K562 (cell line): ENCODE data around the gene RSBN1L. TPM values are rescaled to one million over a fixed set of nuclear protein-coding genes. Genes with fewer than 3 reads are reported as not detected.

Source experiments
- ATF3 ChIP-seq, 2 experiments: fragments of 450-650 bp in 1 of 2; sonication (generic) in 1 of 2; formaldehyde crosslinking in 1 of 2; IDR thresholded peaks in 1 of 2; conservative IDR thresholded peaks in 1 of 2; 2 replicates each; pipeline versions ENCODE4 v1.6.1 to v1.8.1; 2016 to 2023; ENCODE audit warnings: mild to moderate bottlenecking in 2 of 2, moderate library complexity in 2 of 2, inconsistent platforms in 1 of 2, missing genetic modification reagents in 1 of 2
- BHLHE40 ChIP-seq: IDR thresholded peaks from 2 replicates; pipeline ENCODE4 v1.6.1; 2011; ENCODE audit warnings: low read length, improper control_type of control experiment
- CTCF ChIP-seq, 3 experiments: IDR thresholded peaks in 2 of 3; conservative IDR thresholded peaks in 1 of 3; 2 replicates each; pipeline ENCODE4 v1.5.1; 2011 to 2012; ENCODE audit warnings: low read length in 3 of 3, mild to moderate bottlenecking in 3 of 3, control low read depth in 2 of 3, improper control_type of control experiment in 1 of 3, inconsistent platforms in 1 of 3, low read depth in 1 of 3, mixed read lengths in 1 of 3, moderate library complexity in 1 of 3; ENCODE audit not compliant: insufficient read depth in 2 of 3
- GABPB1 ChIP-seq: sonication (generic); formaldehyde crosslinking; IDR thresholded peaks from 2 replicates; pipeline ENCODE4 v1.8.0; 2022; ENCODE audit warnings: mild to moderate bottlenecking, missing genetic modification reagents
- HCFC1 ChIP-seq: IDR thresholded peaks from 2 replicates; pipeline ENCODE4 v1.6.1; 2012; ENCODE audit warnings: low read depth, low read length, improper control_type of control experiment
- KAT2B ChIP-seq: IDR thresholded peaks from one replicate; pipeline ENCODE4 v1.6.1; 2012; ENCODE audit warnings: low read depth, mild to moderate bottlenecking, control low read depth, inconsistent platforms, low read length, moderate library complexity
- MTA1 ChIP-seq: fragments of 450-650 bp; IDR thresholded peaks from 2 replicates; pipeline ENCODE4 v1.6.1; 2017; ENCODE audit warnings: borderline replicate concordance
- MXI1 ChIP-seq: IDR thresholded peaks from 2 replicates; pipeline ENCODE4 v1.6.1; 2011; ENCODE audit warnings: low read depth, mild to moderate bottlenecking, improper control_type of control experiment, low read length
- POU5F1 ChIP-seq: fragments of 150-350 bp; IDR thresholded peaks from 2 replicates; pipeline ENCODE4 v1.6.1; 2014; ENCODE audit warnings: borderline replicate concordance, low read length, low read depth, mild to moderate bottlenecking; ENCODE audit not compliant: partially characterized antibody
- RHOXF2B ChIP-seq: fragments of 250-450 bp; sonication (Bioruptor Pico); conservative IDR thresholded peaks from 2 replicates; pipeline ENCODE4 v1.5.1; 2021
- STAT6 ChIP-seq: sonication (generic); formaldehyde crosslinking; IDR thresholded peaks from 2 replicates; pipeline ENCODE4 v1.8.1; 2023; ENCODE audit warnings: mild to moderate bottlenecking, missing genetic modification reagents
- UBTF ChIP-seq, 2 experiments: IDR thresholded peaks; 2 replicates each; pipeline ENCODE4 v1.6.1; 2012; ENCODE audit warnings: improper control_type of control experiment in 2 of 2, low read depth in 2 of 2, low read length in 2 of 2, borderline replicate concordance in 1 of 2
- ZC3H4 ChIP-seq: sonication (generic); formaldehyde crosslinking; IDR thresholded peaks from 2 replicates; pipeline ENCODE4 v1.9.0; 2021; ENCODE audit warnings: missing genetic modification reagents, borderline replicate concordance
- ZFP1 ChIP-seq: fragments of 450-650 bp; formaldehyde crosslinking; IDR thresholded peaks from 2 replicates; pipeline ENCODE4 v1.4.0; 2020; ENCODE audit warnings: mild to moderate bottlenecking, mixed read lengths
- ZNF197 ChIP-seq: fragments of 200-800 bp; sonication (Bioruptor generic); IDR thresholded peaks from 2 replicates; pipeline ENCODE4 v1.6.1; 2016; ENCODE audit warnings: low read depth, missing genetic modification characterization, missing compliant biosample characterization
- ZNF253 ChIP-seq: fragments of 250-450 bp; sonication (Bioruptor Pico); conservative IDR thresholded peaks from 2 replicates; pipeline ENCODE4 v1.6.1; 2021; ENCODE audit warnings: mild to moderate bottlenecking
- ZNF274 ChIP-seq: IDR thresholded peaks from 2 replicates; pipeline ENCODE4 v1.6.1; 2011; ENCODE audit warnings: low read depth, mild to moderate bottlenecking, low read length, moderate library complexity, borderline replicate concordance
- ZNF76 ChIP-seq: fragments of 250-450 bp; sonication (Bioruptor Pico); IDR thresholded peaks from 2 replicates; pipeline ENCODE4 v1.4.0; 2020; ENCODE audit warnings: mild to moderate bottlenecking, moderate library complexity, borderline replicate concordance
- polyA plus RNA-seq, 8 experiments: library from polyadenylated mRNA; depleted of rRNA in 4 of 8; stranded (reverse) in 5 of 8; unstranded in 3 of 8; fragments of >200 nt; fragmentation: Nextera tagmentation in 2 of 8; fragmentation: Illumina TruSeq in 1 of 8; extraction: Ambion mirVana in 2 of 8; extraction: Trizol in 1 of 8; gene quantifications; 2 replicates each; pipeline versions ENCODE4 v1.2.1 to v1.2.3, GENCODE V29; 2011 to 2014; ENCODE audit warnings: inconsistent platforms in 1 of 8, missing spikeins in 1 of 8
- total RNA-seq, 7 experiments: library from RNA; depleted of rRNA in 6 of 7; stranded (reverse); fragments of >200 nt in 6 of 7; fragmentation: Illumina TruSeq in 2 of 7; extraction: Trizol in 2 of 7; gene quantifications; 2 replicates each; pipeline versions ENCODE4 v1.2.1 to v1.2.3, GENCODE V29; 2011 to 2021; ENCODE audit warnings: low replicate concordance in 1 of 7

The RSBN1L gene
- total and polyA plus RNA-seq, 9 of the 15 experiments (the other 6 are each of a cell fraction or from before 2014, with no cell fraction given) = 6.2 to 35.2 (median 20.1) TPM

- no peak for TF ChIP-seq ZFP1 (CRISPR knock-in tag)
- TF ChIP-seq CTCF (IDR thresholded peaks at IDR 0.05 in 2 of 3, conservative IDR thresholded peaks at IDR 0.05 in 1 of 3; ENCODE audit: insufficient read depth in 2 of 3, low read depth in 1 of 3, low read length in 3 of 3) = peak; percentile 40 to 44 (median 43); a peak in 3 of 6 replicates
- no peak for TF ChIP-seq RHOXF2B (CRISPR knock-in tag)
- TF ChIP-seq ZNF274 = no peak
- no peak for TF ChIP-seq ZNF253 (CRISPR knock-in tag)
- no peak for TF ChIP-seq KAT2B
- TF ChIP-seq GABPB1 (CRISPR knock-in tag) = peak; percentile 49; the same call in 1 of the 2 replicates
- no peak for TF ChIP-seq ZNF76 (CRISPR knock-in tag)
- TF ChIP-seq BHLHE40 = peak; percentile 81
- TF ChIP-seq MTA1 = no peak
- no peak for TF ChIP-seq ZNF197 (CRISPR knock-in tag)
- no peak; a peak in 1 of 4 replicates for TF ChIP-seq UBTF (IDR thresholded peaks at IDR 0.05; ENCODE audit: borderline replicate concordance in 1 of 2, low read depth in 2 of 2, low read length in 2 of 2)
- TF ChIP-seq STAT6 (CRISPR knock-in tag) = no peak
- TF ChIP-seq ATF3 (IDR thresholded peaks at IDR 0.05) = no peak
- no peak for TF ChIP-seq ATF3 (CRISPR knock-in tag; conservative IDR thresholded peaks at IDR 0.05)
- TF ChIP-seq POU5F1 = no peak
- TF ChIP-seq HCFC1 = 0 out of 2 replicates have a peak, but pooled peaks have one; percentile 6
- TF ChIP-seq ZC3H4 (CRISPR knock-in tag) = no peak
- no peak for TF ChIP-seq MXI1
Measured at GRCh38 chr7:77696057-77696642, at the start of gene RSBN1L (continued).
